Stimulated activated CD4-positive, alpha-beta T cell treated with anti-CD3 and anti-CD28 coated beads, Interleukin-1b, Interleukin-23, amount 100 ng/mL, for 24 hours (primary cell): ENCODE measurements around the gene DNPH1.

ENCODE experiments used
- DNase-seq, 4 experiments: peaks; one replicate each; pipeline ENCODE4 v3.0.0-alpha.2; 2020; ENCODE audit warnings: low read depth in 4 of 4, low spot score in 1 of 4

Gene DNPH1

DNA sequence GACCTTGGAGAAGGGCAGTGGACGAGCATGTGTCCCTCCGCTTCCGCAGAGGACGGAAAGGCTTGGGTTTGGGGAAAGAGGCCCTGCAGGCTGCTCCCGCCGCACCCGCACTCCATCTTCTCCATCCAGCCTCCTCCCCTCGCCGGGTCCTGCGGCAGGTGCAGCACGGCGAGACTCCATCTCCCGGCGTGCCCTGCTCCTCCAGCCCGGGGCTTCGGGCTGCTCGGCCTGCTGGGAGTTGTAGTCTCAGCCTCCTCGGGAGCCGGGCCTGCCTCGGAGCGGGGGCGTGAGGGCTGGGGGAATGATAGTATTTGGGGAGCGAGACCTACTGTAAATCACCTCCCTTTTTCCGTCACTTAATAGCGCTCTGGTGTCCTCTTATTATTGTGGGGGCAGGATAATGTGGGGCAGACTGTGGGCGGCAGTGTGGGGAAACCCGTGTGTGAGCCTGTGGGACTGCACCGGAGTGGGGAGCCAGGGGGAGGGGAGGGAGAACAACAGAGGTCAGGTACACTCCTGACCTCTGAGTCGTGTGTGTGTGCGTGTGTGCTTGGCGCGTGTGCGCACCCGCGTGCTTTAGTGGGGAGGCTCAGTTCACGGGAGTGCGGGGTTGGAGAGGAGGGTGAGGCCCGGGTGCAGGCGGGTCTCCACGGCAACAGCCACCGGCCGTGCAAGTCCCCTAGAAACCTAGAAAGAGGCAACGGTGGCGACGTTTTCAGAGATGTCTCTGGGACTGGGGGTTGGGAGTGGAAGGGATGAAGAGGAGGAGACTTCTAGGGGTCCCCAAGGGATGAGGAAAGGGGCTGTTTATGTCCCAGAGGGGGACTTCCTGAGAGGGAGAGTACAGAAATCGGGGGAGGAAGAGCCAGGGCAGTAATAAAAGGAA, 18.1 kb upstream of the DNPH1 start:
- DNase-seq, result peak; percentile 48 to 83 (median 68)

- DNase-seq, result no peak
These were observed 17.2 kb upstream of the DNPH1 start for GRCh38 chr6:43246301-43247113.

DNA sequence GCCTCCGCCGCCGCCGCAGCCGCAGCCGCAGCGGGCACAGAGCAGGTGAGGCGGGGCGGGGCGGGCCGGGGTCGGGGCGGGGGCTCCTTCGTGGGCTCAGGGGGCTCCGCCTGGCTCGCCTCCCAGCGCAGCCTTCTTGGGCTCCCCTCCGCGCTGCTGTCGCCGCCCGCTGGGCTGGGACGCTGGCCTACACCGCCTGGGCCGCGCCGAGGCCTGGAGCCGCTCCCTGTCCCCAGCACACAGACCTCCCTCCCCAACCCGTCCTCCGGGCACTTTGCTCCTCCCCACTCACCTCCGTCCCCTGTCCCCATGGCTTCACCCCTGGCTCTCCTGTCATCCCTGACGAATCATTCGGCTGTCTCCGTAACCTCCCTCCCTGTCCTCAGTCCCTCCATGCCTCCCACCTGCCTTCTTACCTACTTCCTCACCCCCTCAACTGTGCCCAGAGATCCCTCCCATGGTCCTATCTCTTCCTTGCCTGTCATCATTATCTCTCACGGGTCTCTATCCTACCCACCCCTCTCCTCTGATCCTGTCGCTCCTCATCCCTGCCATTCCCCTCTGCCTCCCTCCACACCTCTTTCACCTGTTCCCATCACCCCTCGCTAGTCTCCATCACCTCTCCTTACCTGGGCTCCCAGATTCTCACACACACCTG, 14.5 kb upstream of the DNPH1 start:
- no peak for DNase-seq

DNA sequence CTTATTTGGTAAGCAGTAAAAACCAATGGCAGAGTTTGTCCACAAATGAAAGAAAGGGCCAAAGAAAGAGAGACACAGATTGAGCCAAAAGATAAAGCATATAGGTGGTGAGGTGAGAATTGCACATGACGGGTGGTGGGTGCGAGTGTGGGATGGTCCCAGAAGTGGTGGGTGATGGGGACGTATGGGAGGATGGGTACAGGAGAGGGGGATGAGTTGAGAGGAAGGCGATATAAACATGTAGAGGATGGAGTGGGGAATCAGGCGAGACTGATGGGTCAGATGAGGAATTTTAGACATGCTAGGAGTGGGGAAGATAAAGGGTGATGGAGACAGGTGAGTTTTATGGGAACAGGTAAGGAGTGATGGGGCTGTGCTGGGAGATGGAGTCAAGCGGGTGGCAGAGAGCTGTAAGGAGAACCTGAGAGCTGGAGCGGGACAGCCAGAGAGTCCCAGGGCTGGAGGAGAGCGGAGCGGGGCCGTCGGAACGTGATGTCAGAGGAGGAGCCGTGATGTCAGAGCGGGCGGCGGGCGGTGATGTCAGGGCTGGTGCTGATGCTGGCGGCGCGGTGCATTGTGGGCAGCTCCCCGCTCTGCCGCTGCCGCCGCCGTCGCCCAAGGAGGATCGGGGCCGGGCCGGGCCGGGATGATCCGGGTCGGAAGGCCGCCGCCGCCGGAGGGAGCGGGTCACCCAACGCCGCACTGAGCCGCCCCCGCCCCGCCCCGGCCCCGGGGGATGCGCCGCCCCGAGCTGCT, 13.8 kb upstream of the DNPH1 start, which contains the start of gene TTBK1:
Gene TTBK1, plus strand, starts transcription at position 574 of the 756 bp plus-strand sequence. CDS start 3,180 bp downstream, outside the sequence.
- DNase-seq, result no peak

DNA sequence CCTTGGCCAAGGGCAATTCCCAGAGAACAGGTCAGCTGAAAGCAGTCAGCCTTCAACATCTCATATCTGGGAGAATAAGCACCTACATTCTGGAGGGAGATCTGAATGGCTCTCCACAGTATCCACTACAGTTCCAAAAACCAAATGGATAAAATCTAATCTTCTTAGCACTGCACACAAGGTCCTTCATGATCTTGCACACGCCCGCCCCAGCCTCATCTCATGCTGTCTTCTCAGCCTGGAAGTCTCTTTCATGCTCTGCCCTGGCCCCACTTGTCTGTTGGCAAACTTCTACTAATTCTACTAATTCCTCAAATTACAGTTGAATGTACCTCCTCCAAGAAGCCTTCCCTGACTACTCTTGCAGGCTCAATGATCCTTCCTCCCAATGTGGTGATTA, 12.2 kb upstream of the DNPH1 start:
- no peak for DNase-seq

- no peak for DNase-seq
These were observed 11.7 kb upstream of the DNPH1 start for GRCh38 chr6:43240950-43241349.

GRCh38 chr6:43239054-43239453, 9.8 kb upstream of the DNPH1 start:
- no peak for DNase-seq

DNA sequence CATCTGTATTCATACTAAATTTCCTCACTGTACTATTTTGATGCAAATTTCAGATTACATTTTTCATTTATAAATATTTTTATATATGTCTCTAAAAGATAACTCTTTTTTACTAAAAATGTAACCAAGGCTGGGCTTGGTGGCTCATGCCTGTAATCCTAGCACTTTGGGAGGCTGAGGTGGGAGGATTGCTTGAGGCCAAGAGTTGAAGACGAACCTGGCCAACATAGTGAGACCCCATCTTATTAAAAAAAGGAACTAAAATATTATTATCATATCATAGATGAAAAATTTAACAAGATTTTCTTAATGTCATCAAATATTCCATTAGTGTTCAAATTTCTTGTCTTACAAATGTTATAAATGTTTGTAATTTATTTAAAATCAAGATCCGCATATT, 6.6 kb upstream of the DNPH1 start:
- DNase-seq, result no peak

GRCh38 chr6:43231735-43232450, 2.6 kb upstream of the DNPH1 start:
- DNase-seq, result no peak

DNA sequence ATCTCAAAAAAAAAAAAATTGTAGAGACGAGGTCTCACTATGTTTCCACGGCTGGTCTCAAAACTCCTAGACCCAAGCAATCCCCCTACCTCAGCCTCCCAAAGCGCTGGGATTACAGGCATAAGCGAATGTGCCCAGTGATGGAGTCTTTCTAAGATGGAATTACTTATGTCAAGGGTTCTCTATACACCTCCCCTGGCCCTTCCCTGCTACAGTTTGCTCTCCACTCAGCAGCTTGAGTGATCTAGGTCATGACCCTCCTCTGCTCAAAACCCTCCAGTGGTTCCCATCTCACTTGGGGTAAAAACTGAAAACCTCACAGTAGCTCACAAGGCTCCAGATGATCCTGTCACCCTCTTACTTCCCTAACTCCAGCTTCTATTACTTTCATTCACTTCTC, 1.8 kb upstream of the DNPH1 start:
- no peak for DNase-seq

GRCh38 chr6:43229803-43230620, 731 bp upstream of the DNPH1 start:
- DNase-seq, result no peak

- DNase-seq, result no peak
These were observed 3.0 kb downstream of the DNPH1 start for GRCh38 chr6:43226192-43226851.

- DNase-seq, result no peak
These were observed 6.1 kb downstream of the DNPH1 start for GRCh38 chr6:43223175-43223574.

DNA sequence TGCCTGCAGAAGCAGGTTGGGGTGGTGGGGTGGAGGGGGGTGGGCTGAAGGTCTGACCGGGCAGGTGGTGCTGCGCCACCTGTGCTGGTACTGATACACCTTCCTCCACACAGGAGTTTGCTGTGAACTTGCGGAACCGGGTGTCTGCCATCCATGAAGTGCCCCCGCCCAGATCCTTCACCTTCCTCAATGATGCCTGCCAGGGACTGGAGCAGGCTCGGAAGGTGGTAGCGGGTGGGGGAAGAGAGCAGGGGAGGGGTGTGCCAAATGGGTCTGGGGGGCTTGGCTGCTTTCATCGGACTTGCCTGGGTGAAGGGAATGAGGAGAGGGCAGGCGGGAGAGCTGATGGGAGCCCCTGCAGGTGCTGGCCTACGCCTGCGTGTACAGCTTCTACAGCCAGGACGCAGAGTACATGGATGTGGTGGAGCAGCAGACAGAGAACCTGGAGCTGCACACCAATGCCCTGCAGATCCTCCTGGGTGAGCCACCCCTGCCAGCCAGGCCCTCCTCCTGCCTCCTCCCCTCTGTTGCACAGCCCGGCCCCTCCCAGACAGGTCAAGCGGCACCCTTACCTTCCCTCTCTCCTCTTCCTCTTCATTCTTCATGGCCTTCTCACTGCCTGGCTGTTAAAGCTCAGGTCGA, 6.7 kb downstream of the DNPH1 start:
- no peak for DNase-seq

DNA sequence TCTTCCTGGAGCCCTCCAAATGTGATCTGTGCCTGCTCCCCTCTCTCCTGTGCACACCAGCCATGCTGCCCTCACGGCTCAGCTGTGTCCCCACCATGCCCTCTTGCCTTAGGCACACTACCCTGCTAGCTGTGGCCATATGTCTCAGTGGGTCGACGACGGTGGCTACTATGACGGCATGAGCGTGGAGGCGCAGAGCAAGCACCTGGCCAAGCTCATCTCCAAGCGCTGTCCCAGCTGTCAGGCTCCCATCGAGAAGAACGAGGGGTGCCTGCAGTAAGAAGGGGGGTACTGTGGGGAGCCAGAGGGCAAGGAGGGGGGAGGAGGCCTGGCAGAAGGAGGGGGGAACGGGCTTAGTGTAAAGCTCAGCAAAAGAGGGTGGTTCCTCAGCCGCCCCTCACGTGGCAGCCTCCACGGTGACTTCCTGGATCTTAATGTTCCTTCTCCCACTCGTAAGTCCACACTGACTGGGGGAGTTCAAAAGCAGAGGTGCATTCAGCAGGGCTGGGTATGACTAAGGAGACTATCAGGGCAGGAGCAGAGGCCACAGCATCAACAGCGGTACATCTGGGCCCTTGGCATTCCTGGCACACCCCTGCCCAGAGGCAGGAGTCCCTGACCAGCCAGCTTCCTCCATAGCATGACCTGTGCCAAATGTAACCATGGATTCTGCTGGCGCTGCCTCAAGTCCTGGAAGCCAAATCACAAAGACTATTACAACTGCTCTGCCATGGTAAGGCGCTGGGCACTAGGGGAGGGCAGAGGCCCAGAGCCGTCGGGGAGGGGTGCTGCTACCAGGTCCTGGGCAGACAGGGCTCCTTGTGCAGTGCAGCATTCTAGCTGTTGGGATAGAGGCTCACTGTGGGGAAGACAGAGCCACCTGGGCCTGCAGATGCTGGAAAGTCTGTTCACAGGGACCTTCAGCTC, 8.0 kb downstream of the DNPH1 start:
- DNase-seq, result no peak

GRCh38 chr6:43220439-43220951, 8.8 kb downstream of the DNPH1 start:
- no peak for DNase-seq

DNA sequence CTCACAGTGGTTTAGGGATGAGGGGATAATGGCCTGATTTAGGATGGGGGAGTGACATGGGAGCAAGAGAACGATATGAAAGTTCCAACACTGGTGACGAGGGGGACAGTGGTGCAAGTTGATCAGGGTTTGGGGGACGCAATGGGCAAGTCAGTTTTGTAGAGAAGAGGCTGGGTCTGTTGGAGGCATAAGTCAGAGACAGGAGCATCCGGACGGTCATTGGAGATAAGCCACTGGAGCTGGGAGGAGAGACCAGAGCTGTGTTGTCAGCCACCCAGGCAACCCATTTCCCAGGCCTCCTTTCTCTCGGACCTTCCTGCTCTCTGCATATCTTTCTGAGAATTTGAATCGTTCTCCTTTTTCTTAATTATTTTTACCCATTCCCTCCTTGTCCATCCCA, 9.5 kb downstream of the DNPH1 start:
- no peak for DNase-seq
